GM19452 (cell line): ENCODE measurements around the gene ZNG1C.
A peak's percentile ranks its signal among the peaks of the same experiment; 100 is the strongest.
"Not testable (repeated sequence)": the region's sequence is repeated elsewhere in the genome, so short reads cannot be mapped to it uniquely, and the experiment has no call there.

Source experiments
- ATAC-seq: cut with Tn5 transposase; IDR thresholded peaks from one replicate; pipeline ENCODE4 v1.9.1; 2021; ENCODE audit not compliant: unreplicated experiment

Gene ZNG1C

DNA sequence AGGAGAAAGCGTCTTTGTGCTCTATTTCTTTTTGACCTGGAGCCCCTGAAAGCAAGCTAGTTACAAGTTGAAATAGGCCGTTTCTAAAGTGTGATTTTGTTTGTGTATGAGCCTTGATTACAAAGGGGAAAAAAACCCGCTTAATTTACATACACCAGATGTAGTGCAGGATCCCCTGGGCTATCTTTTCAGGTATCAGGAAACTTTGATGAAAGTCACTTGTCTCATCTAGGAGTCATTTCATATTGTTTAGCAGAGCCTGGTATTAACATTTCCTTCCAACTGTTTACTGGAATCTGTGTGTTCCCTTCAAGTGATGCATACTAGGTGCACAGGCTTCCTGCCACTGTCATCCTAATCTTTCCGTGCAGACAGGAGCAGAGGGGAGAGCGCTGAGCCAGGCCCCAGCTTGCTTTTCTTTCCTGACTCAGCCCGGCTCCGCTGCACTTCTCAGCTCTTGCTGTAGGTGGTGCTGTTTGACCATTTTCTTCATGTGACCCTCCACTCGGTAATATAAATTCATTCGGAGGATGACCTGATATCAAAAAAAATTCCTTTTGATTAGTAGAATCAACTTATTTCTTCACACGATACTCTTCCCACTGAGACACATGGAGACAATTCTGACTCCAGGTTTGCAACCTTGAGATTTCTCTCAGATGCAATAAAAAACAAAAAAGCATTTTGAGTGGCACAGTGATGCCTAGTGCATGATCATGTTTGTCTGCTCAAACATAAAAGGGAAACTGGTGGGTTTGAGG is 100.7 kb downstream of the ZNG1C start:
- peak; percentile 77 for ATAC-seq

DNA sequence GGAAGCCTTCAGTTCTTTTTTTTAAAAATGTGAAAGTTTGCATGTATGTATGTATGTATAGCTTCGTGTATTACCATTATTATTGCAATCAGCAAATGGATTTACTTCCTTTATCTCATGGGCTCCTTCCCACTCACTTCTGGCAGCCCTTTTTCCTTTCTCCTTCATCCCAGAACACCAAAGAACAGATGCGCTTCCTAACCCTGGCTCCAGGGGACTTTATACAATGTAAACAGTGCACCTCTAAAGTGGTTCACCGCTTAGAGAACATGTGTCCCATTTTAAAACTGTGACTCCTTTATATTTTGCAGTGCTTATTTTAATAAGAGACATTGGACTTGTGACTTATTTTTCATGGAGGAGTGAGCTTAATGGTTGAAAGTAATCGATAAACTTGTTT is 101.5 kb downstream of the ZNG1C start:
- ATAC-seq = not testable (repeated sequence)

- not testable (repeated sequence) for ATAC-seq
Observed at GRCh38 chr9:68343992-68344391, 102.2 kb downstream of the ZNG1C start.
